GM19372 (cell line): ENCODE results near the gene KRTAP10-4.

Experiments
- ATAC-seq: cut with Tn5 transposase; IDR thresholded peaks from one replicate; pipeline ENCODE4 v1.9.1; 2021; ENCODE audit warnings: mild to moderate bottlenecking, low read depth, moderate library complexity; ENCODE audit not compliant: unreplicated experiment

KRTAP10-4 gene

DNA sequence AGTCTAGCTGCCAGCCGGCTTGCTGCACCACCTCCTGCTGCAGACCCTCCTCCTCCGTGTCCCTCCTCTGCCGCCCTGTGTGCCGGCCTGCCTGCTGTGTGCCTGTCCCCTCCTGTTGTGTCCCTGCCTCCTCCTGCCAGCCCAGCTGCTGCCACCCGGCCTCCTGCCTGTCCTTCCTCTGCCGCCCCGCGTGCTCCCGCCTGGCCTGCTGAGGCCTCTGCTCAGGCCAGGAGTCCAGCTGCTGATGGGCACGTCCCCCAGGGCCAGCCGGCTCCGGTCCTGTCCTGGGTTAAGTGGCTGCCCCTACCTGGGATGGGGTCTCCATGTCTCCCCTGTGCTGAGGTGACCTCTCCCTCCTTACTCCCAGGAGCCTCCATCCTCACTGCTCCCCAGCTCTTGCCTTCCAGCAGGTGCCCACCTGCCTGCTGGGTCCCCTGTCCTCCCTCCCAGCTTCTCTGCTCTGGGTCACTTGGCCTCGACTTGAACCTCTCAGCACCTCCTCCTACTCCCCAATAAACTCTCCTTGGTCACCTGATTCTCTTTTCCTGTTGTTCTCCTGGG is 39.2 kb downstream of the KRTAP10-4 start:
- no peak for ATAC-seq

DNA sequence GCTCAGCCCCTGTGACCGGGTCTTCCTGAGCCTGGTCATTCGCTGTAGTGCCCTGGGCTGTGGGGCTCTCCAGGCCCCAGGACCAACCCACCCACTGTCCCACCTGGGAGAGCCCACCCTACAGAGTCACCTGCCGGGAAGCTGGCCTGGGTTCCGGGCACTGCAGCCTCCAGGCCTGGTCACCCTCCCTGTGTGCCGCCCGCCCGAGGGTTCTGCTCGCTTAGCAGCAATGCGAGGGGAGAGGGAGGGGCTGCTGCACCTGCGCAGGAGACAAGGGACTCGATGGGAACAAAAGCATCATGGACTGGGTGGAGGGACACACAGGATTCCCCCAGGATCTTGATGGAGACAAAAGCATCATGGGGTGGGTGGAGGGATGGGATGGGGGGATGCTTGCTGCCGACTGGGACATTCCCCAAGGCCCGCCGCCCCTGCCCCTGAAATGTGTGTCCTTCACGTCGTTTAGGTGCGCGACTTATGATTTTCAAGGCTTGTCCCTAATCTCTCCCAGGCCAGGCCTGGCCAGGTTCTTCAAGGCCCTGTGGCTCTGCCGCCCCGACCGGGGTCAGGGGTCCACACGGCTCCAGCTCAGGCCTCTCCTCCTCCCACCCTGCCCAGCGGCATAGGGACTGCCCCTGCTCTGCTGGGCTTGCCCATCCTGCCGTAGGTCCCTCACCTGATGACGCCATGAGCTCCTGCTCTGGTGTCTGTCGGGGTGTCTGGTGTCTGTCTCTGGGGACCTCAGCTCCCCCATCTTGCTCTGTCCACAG is 40.0 kb downstream of the KRTAP10-4 start:
- ATAC-seq = no peak

DNA sequence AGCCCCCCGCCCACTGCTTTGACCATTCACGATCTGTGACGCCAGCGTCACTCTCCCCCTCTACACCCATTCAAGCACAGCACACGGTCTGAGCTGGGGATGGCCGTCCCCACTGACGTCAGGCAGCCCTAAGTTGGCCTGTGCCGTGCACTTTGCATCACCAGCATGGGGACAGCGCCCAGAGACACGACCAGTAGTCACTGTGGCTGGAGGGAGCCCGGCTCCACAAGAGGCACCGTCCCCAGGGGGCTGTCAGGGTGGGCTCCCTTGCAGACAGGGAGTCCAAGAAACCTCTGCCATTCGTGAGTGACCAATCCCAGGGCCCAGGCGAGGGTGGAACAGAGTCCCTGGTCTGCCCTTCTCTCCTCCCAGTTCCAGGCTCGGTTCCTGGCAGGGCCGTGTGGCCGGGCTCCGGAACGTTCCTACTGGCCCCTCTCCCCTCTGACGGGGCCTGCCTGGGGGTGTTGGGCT is 40.7 kb downstream of the KRTAP10-4 start:
- no peak for ATAC-seq

GRCh38 chr21:44614961-44615391 is 41.4 kb downstream of the KRTAP10-4 start:
- no peak for ATAC-seq

DNA sequence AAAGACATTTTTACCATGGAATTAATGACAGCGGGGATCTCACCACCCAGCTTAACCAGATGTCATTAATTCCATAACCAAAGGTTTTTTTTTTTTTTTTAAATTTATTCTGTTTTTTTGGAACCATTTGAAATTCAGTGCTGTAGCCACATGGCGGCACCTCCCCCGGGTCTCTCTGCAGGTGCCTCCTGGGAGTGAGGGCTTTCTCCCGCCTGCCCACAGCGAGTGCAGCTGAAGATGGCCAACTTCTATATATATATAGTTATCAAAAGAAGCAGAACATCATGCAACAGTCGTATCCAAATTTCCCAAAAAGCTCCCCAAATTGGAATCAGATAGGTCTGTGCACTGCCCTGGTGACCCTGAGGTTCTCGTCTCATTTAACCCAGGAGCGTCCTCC is 41.9 kb downstream of the KRTAP10-4 start:
- no peak for ATAC-seq

- ATAC-seq = no peak
Observed at GRCh38 chr21:44615911-44616590, 42.5 kb downstream of the KRTAP10-4 start.

GRCh38 chr21:44616591-44616926 is 43.0 kb downstream of the KRTAP10-4 start:
- ATAC-seq = no peak

DNA sequence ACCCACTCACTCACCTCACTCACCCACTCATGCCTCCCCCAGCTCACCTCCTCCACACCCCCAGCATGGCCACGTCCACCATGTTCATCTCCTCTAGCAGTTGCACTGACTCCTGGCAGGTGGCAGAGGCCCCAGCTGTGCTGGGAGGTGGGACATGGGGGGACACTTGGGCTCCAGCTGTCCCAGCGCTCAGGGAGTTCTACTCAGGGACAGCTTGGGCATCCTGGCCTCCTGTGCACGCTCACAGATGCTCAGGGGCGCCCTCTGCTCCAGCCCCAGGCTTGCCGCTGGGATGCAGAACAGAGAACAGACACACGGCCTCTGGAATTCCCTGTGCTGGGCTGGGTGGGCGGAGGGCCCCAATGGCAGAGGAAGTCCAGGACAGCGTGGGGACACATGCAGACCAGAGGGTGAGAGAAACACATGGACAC is 43.6 kb downstream of the KRTAP10-4 start:
- ATAC-seq = no peak

DNA sequence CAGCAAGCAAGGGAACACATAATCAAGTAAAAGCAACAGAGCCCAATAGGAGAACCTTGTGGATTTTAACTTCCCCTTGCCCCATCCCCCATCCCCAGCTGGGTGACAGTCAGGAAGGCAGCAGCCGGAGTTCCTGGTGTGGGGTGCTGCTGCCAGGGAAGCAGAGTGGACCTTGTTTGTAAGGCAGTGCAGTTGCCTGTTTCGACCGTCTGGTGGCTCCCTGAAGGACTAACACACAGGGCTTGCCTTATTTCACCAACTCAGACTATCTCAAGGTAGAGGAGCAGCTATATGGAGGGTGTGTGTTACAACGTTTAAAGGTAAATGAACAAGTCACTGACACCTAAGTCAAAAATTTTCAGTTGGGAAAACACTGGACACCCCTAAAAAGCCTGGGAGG is 45.0 kb downstream of the KRTAP10-4 start:
- ATAC-seq = no peak

DNA sequence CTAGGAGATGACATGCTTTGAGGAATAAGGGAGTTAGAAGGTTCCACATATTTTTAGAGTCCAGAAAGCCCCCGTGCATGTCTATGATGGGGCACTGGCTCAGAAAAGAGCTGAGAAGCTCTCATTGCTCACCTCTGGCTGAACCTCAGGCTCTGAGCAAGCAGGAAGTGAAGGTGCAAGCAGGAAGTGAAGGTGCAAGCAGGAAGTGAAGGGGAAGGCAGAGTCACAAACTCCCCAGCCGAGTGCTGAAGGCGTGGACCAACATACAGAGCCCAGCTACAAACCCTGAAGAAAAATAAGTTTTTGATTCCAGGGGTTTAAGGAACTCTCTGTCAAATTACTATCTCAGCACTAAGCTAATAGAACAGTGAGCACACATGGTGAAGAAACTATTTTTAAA is 45.4 kb downstream of the KRTAP10-4 start:
- ATAC-seq = no peak

DNA sequence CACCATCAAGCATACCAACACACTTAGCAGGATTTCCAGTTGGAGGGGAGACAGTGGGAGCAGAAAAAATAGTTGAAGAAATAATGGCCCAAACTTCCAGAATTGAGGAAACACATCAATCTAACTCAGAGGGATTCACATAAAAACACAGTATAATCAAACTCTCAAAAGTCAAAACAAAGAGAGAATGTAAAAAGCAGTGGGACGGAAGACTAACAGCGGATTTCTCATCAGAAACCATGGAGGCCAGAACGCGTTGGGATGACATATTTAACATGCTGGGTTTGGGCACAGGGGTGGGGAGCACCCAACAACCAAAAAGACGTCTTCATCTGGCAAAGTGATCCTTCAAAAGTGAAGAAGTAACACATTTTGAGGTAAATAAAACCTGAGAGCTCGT is 46.4 kb downstream of the KRTAP10-4 start:
- no peak for ATAC-seq

GRCh38 chr21:44623575-44623974 is 50.0 kb downstream of the KRTAP10-4 start:
- ATAC-seq = no peak
